K562 (cell line): ENCODE measurements around the gene SET. TPM values are rescaled to one million over a fixed set of nuclear protein-coding genes. Genes with fewer than 3 reads are reported as not detected.

Experiments used
- ARID3A ChIP-seq: IDR thresholded peaks from 2 replicates; pipeline ENCODE4 v1.6.1; 2012; ENCODE audit warnings: low read depth, low read length, improper control_type of control experiment, borderline replicate concordance
- CBFA2T3 ChIP-seq: fragments of 450-650 bp; IDR thresholded peaks from 2 replicates; pipeline ENCODE4 v1.6.1; 2017
- ETV5 ChIP-seq: sonication (generic); formaldehyde crosslinking; IDR thresholded peaks from 2 replicates; pipeline ENCODE4 v1.4.0; 2020; ENCODE audit warnings: low read depth, mild to moderate bottlenecking, missing genetic modification reagents
- GTF2F1 ChIP-seq: IDR thresholded peaks from 2 replicates; pipeline ENCODE4 v1.6.1; 2011; ENCODE audit warnings: low read depth, low read length, improper control_type of control experiment
- HDAC8 ChIP-seq: fragments of 450-650 bp; IDR thresholded peaks from 2 replicates; pipeline ENCODE4 v1.6.1; 2016; ENCODE audit warnings: mild to moderate bottlenecking, missing genetic modification characterization, moderate library complexity, missing compliant biosample characterization
- IRF1 ChIP-seq: sonication (generic); formaldehyde crosslinking; IDR thresholded peaks from 2 replicates; pipeline ENCODE4 v1.8.0; 2022; ENCODE audit warnings: missing genetic modification reagents, mild to moderate bottlenecking, borderline replicate concordance
- JUN ChIP-seq, 2 experiments: sonication (generic) in 1 of 2; formaldehyde crosslinking in 1 of 2; IDR thresholded peaks; 2 replicates each; pipeline versions ENCODE4 v1.6.1 to v1.8.0; 2012 to 2022; ENCODE audit warnings: borderline replicate concordance in 2 of 2, mild to moderate bottlenecking in 2 of 2, improper control_type of control experiment in 1 of 2, low read depth in 1 of 2, low read length in 1 of 2, missing genetic modification reagents in 1 of 2
- NFATC3 ChIP-seq: fragments of 450-650 bp; IDR thresholded peaks from 2 replicates; pipeline ENCODE4 v1.6.1; 2017; ENCODE audit warnings: mild to moderate bottlenecking
- NFE2 ChIP-seq: IDR thresholded peaks from 2 replicates; pipeline ENCODE4 v1.6.1; 2014; ENCODE audit warnings: antibody characterized with exemption, low read depth
- NFXL1 ChIP-seq: fragments of 450-650 bp; formaldehyde crosslinking; IDR thresholded peaks from 2 replicates; pipeline ENCODE4 v1.4.0; 2021; ENCODE audit warnings: mild to moderate bottlenecking
- NR1H2 ChIP-seq: sonication (generic); formaldehyde crosslinking; IDR thresholded peaks from 2 replicates; pipeline ENCODE4 v1.4.0; 2020; ENCODE audit warnings: mild to moderate bottlenecking, missing genetic modification reagents
- PRMT5 ChIP-seq: sonication (generic); formaldehyde crosslinking; IDR thresholded peaks from 2 replicates; pipeline ENCODE4 v1.5.0; 2020; ENCODE audit warnings: missing genetic modification reagents
- RB1 ChIP-seq: fragments of 450-650 bp; IDR thresholded peaks from 2 replicates; pipeline ENCODE4 v1.6.1; 2017; ENCODE audit warnings: low read depth, mild to moderate bottlenecking
- RCOR1 ChIP-seq, 2 experiments: IDR thresholded peaks; 2 replicates each; pipeline ENCODE4 v1.6.1; 2012; ENCODE audit warnings: low read depth in 2 of 2, low read length in 2 of 2, borderline replicate concordance in 1 of 2, improper control_type of control experiment in 1 of 2
- SMAD1 ChIP-seq: fragments of 150-350 bp; IDR thresholded peaks from 2 replicates; pipeline ENCODE4 v1.6.1; 2014; ENCODE audit warnings: low read length, low read depth; ENCODE audit not compliant: partially characterized antibody
- SMAD4 ChIP-seq: fragments of 250-450 bp; sonication (Bioruptor Pico); conservative IDR thresholded peaks from 2 replicates; pipeline ENCODE4 v1.8.0; 2021; ENCODE audit warnings: inconsistent platforms, mild to moderate bottlenecking, moderate library complexity
- TEAD1 ChIP-seq, 2 experiments: fragments of 450-650 bp in 1 of 2; sonication (generic) in 1 of 2; formaldehyde crosslinking; IDR thresholded peaks; 2 replicates each; pipeline versions ENCODE4 v1.4.0 to v1.8.0; 2020 to 2022; ENCODE audit warnings: mild to moderate bottlenecking in 2 of 2, missing genetic modification reagents in 1 of 2
- UBTF ChIP-seq, 2 experiments: IDR thresholded peaks; 2 replicates each; pipeline ENCODE4 v1.6.1; 2012; ENCODE audit warnings: improper control_type of control experiment in 2 of 2, low read depth in 2 of 2, low read length in 2 of 2, borderline replicate concordance in 1 of 2
- ZBTB43 ChIP-seq: sonication (generic); formaldehyde crosslinking; IDR thresholded peaks from 2 replicates; pipeline ENCODE4 v1.8.0; 2023; ENCODE audit warnings: mild to moderate bottlenecking, missing genetic modification reagents
- ZNF133 ChIP-seq: fragments of 250-450 bp; sonication (Bioruptor Pico); IDR thresholded peaks from 2 replicates; pipeline ENCODE4 v1.4.0; 2020; ENCODE audit warnings: mild to moderate bottlenecking
- ZNF3 ChIP-seq: fragments of 250-450 bp; sonication (Bioruptor Pico); IDR thresholded peaks from 2 replicates; pipeline ENCODE4 v1.5.0; 2021; ENCODE audit warnings: mild to moderate bottlenecking, moderate library complexity
- ZNF511 ChIP-seq: sonication (generic); formaldehyde crosslinking; IDR thresholded peaks from 2 replicates; pipeline ENCODE4 v1.8.0; 2022; ENCODE audit warnings: mild to moderate bottlenecking, missing genetic modification reagents
- polyA plus RNA-seq, 8 experiments: library from polyadenylated mRNA; depleted of rRNA in 4 of 8; stranded (reverse) in 5 of 8; unstranded in 3 of 8; fragments of >200 nt; fragmentation: Nextera tagmentation in 2 of 8; fragmentation: Illumina TruSeq in 1 of 8; extraction: Ambion mirVana in 2 of 8; extraction: Trizol in 1 of 8; gene quantifications; 2 replicates each; pipeline versions ENCODE4 v1.2.1 to v1.2.3, GENCODE V29; 2011 to 2014; ENCODE audit warnings: inconsistent platforms in 1 of 8, missing spikeins in 1 of 8
- total RNA-seq, 7 experiments: library from RNA; depleted of rRNA in 6 of 7; stranded (reverse); fragments of >200 nt in 6 of 7; fragmentation: Illumina TruSeq in 2 of 7; extraction: Trizol in 2 of 7; gene quantifications; 2 replicates each; pipeline versions ENCODE4 v1.2.1 to v1.2.3, GENCODE V29; 2011 to 2021; ENCODE audit warnings: low replicate concordance in 1 of 7

The SET gene
- total and polyA plus RNA-seq, 9 of the 15 experiments (the other 6 are each of a cell fraction or from before 2014, with no cell fraction given) = 404 to 1,447 (median 907) TPM

GRCh38 chr9:128702445-128702948 lies 13.5 kb downstream of the SET start, which contains the start of gene PKN3 (continued):
- TF ChIP-seq PRMT5 (CRISPR knock-in tag) = no peak
- TF ChIP-seq ZNF3 (CRISPR knock-in tag) = no peak
- TF ChIP-seq ZNF133 = no peak
- TF ChIP-seq ZBTB43 (CRISPR knock-in tag) = peak; percentile 63; the same call in 1 of the 2 replicates
- TF ChIP-seq SMAD4 (CRISPR knock-in tag) = peak; percentile 79
- TF ChIP-seq GTF2F1 = no peak
- TF ChIP-seq ARID3A = no peak
- TF ChIP-seq NR1H2 (CRISPR knock-in tag) = no peak
- no peak for TF ChIP-seq HDAC8
- TF ChIP-seq RCOR1 (IDR thresholded peaks at IDR 0.05; ENCODE audit: borderline replicate concordance in 1 of 2, low read depth in 2 of 2, low read length in 2 of 2) = 0 out of 4 replicates have a peak, but pooled peaks of 1 of the 2 experiments have one; percentile 4
- TF ChIP-seq NFE2 = no peak
- no peak for TF ChIP-seq ETV5 (CRISPR knock-in tag)
- no peak for TF ChIP-seq SMAD1
- no peak for TF ChIP-seq IRF1
- no peak for TF ChIP-seq JUN (IDR thresholded peaks at IDR 0.05; ENCODE audit: borderline replicate concordance, low read depth, low read length)
- 0 out of 2 replicates have a peak, but pooled peaks have one; percentile 72 for TF ChIP-seq JUN (CRISPR knock-in tag; IDR thresholded peaks at IDR 0.05; ENCODE audit: borderline replicate concordance)
- TF ChIP-seq ZNF511 (CRISPR knock-in tag) = 0 out of 2 replicates have a peak, but pooled peaks have one; percentile 16
- peak in 1 of 2 experiments; percentile 81; a peak in 2 of 4 replicates for TF ChIP-seq TEAD1 (CRISPR knock-in tag; IDR thresholded peaks at IDR 0.05)
- no peak for TF ChIP-seq CBFA2T3
- TF ChIP-seq NFATC3 = no peak
- no peak for TF ChIP-seq NFXL1
- peak; percentile 95 for TF ChIP-seq RB1
- TF ChIP-seq UBTF (IDR thresholded peaks at IDR 0.05; ENCODE audit: borderline replicate concordance in 1 of 2, low read depth in 2 of 2, low read length in 2 of 2) = no peak; a peak in 1 of 4 replicates
